ENCODE measurements around the gene TARBP2. TPM values are rescaled to one million over a fixed set of nuclear protein-coding genes. Genes with fewer than 3 reads are reported as not detected.

Gene TARBP2
- total RNA-seq, 6 experiments from 2014 or later = 15.1 to 20.8 (median 17.8) TPM

- Histone ChIP-seq H3K4me1 (peaks cover 0 to 10% (median 6%) of the 10 kb centered on the region in 4 donors), H3K4me3 (no peak overlapping the region), H3K27ac (no peak overlapping the region), H3K36me3 (peaks cover 0 to 14% (median 5%) of the 10 kb centered on the region in 4 donors), H3K27me3 (no peaks in the 10 kb centered on the region), H3K9me3 (no peaks in the 10 kb centered on the region)
- TF ChIP-seq POLR2A (IDR thresholded peaks at IDR 0.05) (no peak), CTCF (IDR thresholded peaks at IDR 0.05) (no peak)
- ATAC-seq = no peak
- WGBS (ENCODE audit: insufficient coverage, low coverage, low lambda C conversion rate, missing lambda C conversion rate) = 100% methylated on average over 1 of the region's 10 CpGs
- DNase-seq = peak in 1 of 3 donors; percentile 49
- intact Hi-C loops (cut with DNase I) = loop anchor here in 1 of 2 donors (10.0 kb wide), 1 partner anchor 180 kb away; the partner anchor contains the start of gene AAAS
Measured at GRCh38 chr12:53505086-53505485, 4.0 kb downstream of the TARBP2 start.

- Histone ChIP-seq H3K9me3 (no peaks in the 10 kb centered on the region), H3K27ac (no peak overlapping the region), H3K4me3 (no peak overlapping the region), H3K4me1 (peaks cover 0 to 13% (median 5%) of the 10 kb centered on the region in 4 donors), H3K27me3 (no peaks in the 10 kb centered on the region), H3K36me3 (peaks cover 0 to 14% (median 5%) of the 10 kb centered on the region in 4 donors)
- DNase-seq = peak in 1 of 3 donors; percentile 35
- no peak for ATAC-seq
- no peak for TF ChIP-seq POLR2A (IDR thresholded peaks at IDR 0.05)
- TF ChIP-seq CTCF (IDR thresholded peaks at IDR 0.05) = no peak
- WGBS (ENCODE audit: insufficient coverage, low coverage, low lambda C conversion rate, missing lambda C conversion rate) = 87% methylated on average over 5 of the region's 19 CpGs
- intact Hi-C loops (cut with DNase I) = loop anchor here in 1 of 2 donors (10.0 kb wide), 1 partner anchor 181 kb away; the partner anchor contains the start of gene AAAS
Measured at GRCh38 chr12:53505555-53506449, 4.7 kb downstream of the TARBP2 start.

GRCh38 chr12:53506450-53506785 lies 5.3 kb downstream of the TARBP2 start:
- Histone ChIP-seq H3K4me3 (no peak overlapping the region), H3K27ac (no peak overlapping the region), H3K4me1 (peaks cover 0 to 13% (median 5%) of the 10 kb centered on the region in 4 donors), H3K27me3 (no peaks in the 10 kb centered on the region), H3K9me3 (no peaks in the 10 kb centered on the region), H3K36me3 (peaks cover 0 to 18% (median 5%) of the 10 kb centered on the region in 4 donors)
- DNase-seq (peak in 1 of 3 donors; percentile 11), ATAC-seq (no peak)
- WGBS (ENCODE audit: insufficient coverage, low coverage, low lambda C conversion rate, missing lambda C conversion rate) = 36% methylated on average over 2 of the region's 2 CpGs
- intact Hi-C loops (cut with DNase I) = loop anchor here in 1 of 2 donors (10.0 kb wide), 1 partner anchor 182 kb away; the partner anchor contains the start of gene AAAS
- TF ChIP-seq POLR2A (IDR thresholded peaks at IDR 0.05) = no peak
- TF ChIP-seq CTCF (IDR thresholded peaks at IDR 0.05) = no peak

- peaks cover 0 to 21% (median 5%) of the 10 kb centered on the region in 4 donors for H3K36me3 ChIP-seq
- H3K9me3 ChIP-seq = no peaks in the 10 kb centered on the region
- TF ChIP-seq CTCF (IDR thresholded peaks at IDR 0.05) = no peak
- no peak for TF ChIP-seq POLR2A (IDR thresholded peaks at IDR 0.05)
- ATAC-seq = no peak
- no peaks in the 10 kb centered on the region for H3K27me3 ChIP-seq
- DNase-seq = peak in 1 of 3 donors; percentile 28
- H3K27ac ChIP-seq = no peak within 1 kb of the TSS
- H3K4me3 ChIP-seq = no peak within 1 kb of the TSS
- H3K4me1 ChIP-seq = peaks cover 0 to 8% (median 1%) of the 10 kb centered on the region in 4 donors
- intact Hi-C loops (cut with DNase I) = loop anchor here in 1 of 2 donors (10.0 kb wide), 1 partner anchor 182 kb away; the partner anchor contains the start of gene AAAS
- 88% methylated on average over 3 of the region's 9 CpGs for WGBS (ENCODE audit: insufficient coverage, low coverage, low lambda C conversion rate, missing lambda C conversion rate)
Measured at GRCh38 chr12:53506881-53507602, 6.0 kb downstream of the TARBP2 start, which contains the start of gene NPFF. Gene NPFF (minus strand): TSS chr12:53507484. CDS start chr12:53507474, 10 bp downstream.
